Type B pancreatic cell (in vitro differentiated cells): ENCODE data around the gene RBBP4. TPM values are rescaled to one million over a fixed set of nuclear protein-coding genes. Genes with fewer than 3 reads are reported as not detected.

Source experiments
- DNase-seq: peaks from one replicate; pipeline ENCODE4 v3.0.0; 2021; ENCODE audit warnings: mixed read lengths; ENCODE audit not compliant: unreplicated experiment; ENCODE audit errors: extremely low spot score
- H3K27ac Mint-ChIP-seq: 2 replicates; pipeline ENCODE4 v1.8.0; 2021; ENCODE audit warnings: mild to moderate bottlenecking, mixed read lengths
- H3K27me3 Mint-ChIP-seq: 2 replicates; pipeline ENCODE4 v1.8.0; 2021; ENCODE audit warnings: mixed read lengths
- H3K36me3 Mint-ChIP-seq: 2 replicates; pipeline ENCODE4 v1.8.0; 2021; ENCODE audit warnings: mixed read lengths
- H3K4me1 Mint-ChIP-seq: one replicate; pipeline ENCODE4 v1.8.0; 2021; ENCODE audit warnings: mixed read lengths; ENCODE audit not compliant: unreplicated experiment
- H3K4me3 Mint-ChIP-seq: 2 replicates; pipeline ENCODE4 v1.8.0; 2021; ENCODE audit warnings: mild to moderate bottlenecking, mixed read lengths
- H3K9me3 Mint-ChIP-seq: 2 replicates; pipeline ENCODE4 v1.8.0; 2021; ENCODE audit warnings: mixed read lengths
- total RNA-seq: library from RNA; stranded (reverse); gene quantifications from 2 replicates; pipeline ENCODE4 v1.2.1, GENCODE V29; 2021; ENCODE audit warnings: low replicate concordance
- TF ChIP-seq, protein P1 (sequence below): fragments of 200-600 bp; sonication (generic); conservative IDR thresholded peaks from 2 replicates; pipeline ENCODE4 v1.5.0; 2021; ENCODE audit warnings: antibody characterized with exemption, mild to moderate bottlenecking

RBBP4 gene
- total RNA-seq, 1 donor from 2014 or later: 386 TPM

DNA sequence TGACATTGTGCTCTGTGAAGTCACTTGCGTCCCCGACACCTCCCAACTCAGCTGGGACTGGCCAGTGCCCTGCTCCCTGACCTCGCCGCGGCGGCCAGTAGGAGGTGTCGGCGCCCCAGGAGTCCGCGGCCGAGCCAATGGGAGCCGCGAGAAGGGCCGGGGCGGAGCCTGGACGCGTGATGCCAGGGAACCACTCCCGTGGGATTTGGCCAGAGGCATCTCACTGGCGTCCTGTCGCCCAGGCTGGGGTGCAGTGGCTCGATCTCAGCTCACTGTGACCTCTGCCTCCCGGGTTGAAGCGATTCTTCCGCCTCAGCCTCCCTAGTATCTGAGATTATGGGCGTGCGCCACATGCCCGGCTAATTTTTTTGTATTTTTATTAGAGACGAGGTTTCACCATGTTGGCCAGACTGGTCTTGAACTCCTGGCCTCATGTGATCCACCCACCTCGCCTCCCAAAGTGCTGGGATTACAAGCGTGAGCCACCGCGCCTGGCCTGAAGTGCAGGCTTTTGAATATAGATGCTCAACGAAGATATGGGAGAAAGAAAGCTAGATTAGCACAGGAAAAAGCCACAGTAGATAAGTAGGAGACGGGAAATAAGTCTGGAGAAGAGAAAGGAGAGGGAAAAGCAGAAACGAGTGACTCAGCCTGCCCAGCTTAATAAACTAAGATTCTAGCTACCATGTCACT, 38.7 kb upstream of the RBBP4 start:
- H3K36me3 Mint-ChIP-seq: no peaks in the 10 kb centered on the region
- peak overlapping the region; percentile 4 for H3K27ac Mint-ChIP-seq
- TF ChIP-seq, protein P1, sequence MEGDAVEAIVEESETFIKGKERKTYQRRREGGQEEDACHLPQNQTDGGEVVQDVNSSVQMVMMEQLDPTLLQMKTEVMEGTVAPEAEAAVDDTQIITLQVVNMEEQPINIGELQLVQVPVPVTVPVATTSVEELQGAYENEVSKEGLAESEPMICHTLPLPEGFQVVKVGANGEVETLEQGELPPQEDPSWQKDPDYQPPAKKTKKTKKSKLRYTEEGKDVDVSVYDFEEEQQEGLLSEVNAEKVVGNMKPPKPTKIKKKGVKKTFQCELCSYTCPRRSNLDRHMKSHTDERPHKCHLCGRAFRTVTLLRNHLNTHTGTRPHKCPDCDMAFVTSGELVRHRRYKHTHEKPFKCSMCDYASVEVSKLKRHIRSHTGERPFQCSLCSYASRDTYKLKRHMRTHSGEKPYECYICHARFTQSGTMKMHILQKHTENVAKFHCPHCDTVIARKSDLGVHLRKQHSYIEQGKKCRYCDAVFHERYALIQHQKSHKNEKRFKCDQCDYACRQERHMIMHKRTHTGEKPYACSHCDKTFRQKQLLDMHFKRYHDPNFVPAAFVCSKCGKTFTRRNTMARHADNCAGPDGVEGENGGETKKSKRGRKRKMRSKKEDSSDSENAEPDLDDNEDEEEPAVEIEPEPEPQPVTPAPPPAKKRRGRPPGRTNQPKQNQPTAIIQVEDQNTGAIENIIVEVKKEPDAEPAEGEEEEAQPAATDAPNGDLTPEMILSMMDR: peak; percentile 60
- H3K4me1 Mint-ChIP-seq: peaks cover 11% of the 10 kb centered on the region
- H3K27me3 Mint-ChIP-seq: no peaks in the 10 kb centered on the region
- peak; percentile 83 for DNase-seq
- no peaks in the 10 kb centered on the region for H3K9me3 Mint-ChIP-seq
- H3K4me3 Mint-ChIP-seq: peak overlapping the region; percentile 87

DNA sequence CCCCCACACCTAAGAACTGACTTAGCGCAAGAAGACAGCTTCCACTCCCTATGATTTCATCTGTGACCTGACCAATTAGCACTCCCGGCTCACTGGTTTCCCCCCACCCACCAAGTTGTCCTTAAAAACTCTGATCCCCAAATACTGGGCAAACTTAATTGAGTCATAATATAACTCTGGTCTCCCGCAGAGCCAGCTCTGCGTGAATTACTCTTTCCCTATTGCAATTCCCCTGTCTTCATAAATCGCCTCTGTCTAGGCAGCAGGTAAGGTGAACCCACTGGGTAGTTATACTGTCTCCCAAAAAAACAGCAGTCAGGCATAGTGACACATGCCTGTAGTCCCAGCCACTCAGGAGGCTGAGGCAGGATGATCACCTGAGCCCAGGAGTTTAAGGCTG, 37.5 kb upstream of the RBBP4 start:
- Mint-ChIP-seq H3K9me3 (no peaks in the 10 kb centered on the region), H3K27ac (peak overlapping the region; percentile 65), H3K36me3 (peaks cover 3% of the 10 kb centered on the region), H3K4me3 (peak overlapping the region; percentile 56), H3K4me1 (peaks cover 11% of the 10 kb centered on the region), H3K27me3 (no peaks in the 10 kb centered on the region)
- no peak for DNase-seq
- TF ChIP-seq, protein P1: no peak

DNA sequence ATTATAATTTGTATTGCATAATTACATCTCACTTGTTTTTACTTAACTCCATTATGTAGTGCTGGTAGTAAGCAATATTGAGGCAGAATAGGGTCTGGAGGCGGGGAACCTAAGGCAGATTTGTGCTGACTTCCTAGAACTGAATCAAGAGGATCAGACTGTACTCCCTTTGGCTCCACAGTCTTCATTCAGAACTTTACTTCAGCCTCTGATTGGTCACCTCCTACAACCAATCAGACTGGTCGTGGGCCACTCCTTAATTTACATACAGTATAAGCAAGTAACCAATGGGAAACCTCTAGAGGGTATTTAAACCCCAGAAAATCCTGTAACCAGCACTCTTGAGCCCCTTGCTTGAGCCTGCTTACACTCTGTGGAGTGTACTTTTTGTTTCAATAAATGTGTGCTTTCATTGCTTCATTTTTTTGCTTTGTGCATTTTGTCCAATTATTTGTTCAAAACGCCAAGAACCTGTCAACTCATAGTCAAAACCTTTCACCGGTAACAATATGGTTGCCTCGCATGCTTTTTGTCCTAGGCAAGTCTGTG, 32.3 kb upstream of the RBBP4 start:
- Mint-ChIP-seq H3K4me1 (no peaks in the 10 kb centered on the region), H3K4me3 (no peak overlapping the region), H3K27me3 (no peaks in the 10 kb centered on the region), H3K9me3 (no peaks in the 10 kb centered on the region), H3K36me3 (peaks cover 22% of the 10 kb centered on the region), H3K27ac (no peak overlapping the region)
- DNase-seq: no peak
- TF ChIP-seq, protein P1: no peak

DNA sequence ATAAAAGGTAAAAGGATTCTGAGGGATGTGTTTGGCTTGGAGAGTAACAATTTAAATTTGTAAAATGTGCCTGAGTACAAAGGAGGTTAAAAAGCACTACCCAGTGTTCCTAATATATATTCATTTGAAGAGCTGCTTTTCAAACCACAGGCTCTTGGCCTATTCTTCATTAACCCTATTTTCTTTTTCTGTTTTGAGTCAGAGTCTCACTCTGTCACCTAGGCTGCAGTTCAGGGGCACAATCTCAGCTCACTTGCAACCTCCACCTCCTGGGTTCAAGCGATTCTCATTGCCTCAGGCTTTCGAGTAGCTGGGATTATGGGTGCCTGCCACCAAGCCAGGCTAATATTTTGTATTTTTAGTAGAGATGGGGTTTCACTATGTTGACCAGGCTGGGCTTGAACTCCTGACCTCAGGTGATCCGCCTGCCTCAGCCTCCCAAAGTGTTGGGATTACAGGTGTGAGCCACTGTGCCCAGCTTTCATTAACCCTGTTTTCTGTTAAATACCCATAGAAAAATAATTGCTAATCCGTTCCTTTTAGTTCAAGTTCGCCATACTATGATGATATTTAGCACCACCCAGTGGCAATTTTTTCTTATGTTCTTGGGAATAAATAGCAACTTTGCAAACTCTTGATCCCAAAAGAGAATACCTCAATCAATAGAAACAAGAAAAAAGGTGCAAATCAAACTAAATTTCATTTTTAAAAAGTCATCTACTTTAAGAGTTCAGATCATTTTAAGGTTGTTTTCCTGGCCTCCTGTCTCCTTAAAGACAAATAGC, 31.1 kb upstream of the RBBP4 start:
- TF ChIP-seq, protein P1: peak; percentile 40
- no peaks in the 10 kb centered on the region for H3K9me3 Mint-ChIP-seq
- DNase-seq: no peak
- H3K4me3 Mint-ChIP-seq: no peak overlapping the region
- H3K27ac Mint-ChIP-seq: no peak overlapping the region
- H3K36me3 Mint-ChIP-seq: peaks cover 26% of the 10 kb centered on the region
- no peaks in the 10 kb centered on the region for H3K27me3 Mint-ChIP-seq
- H3K4me1 Mint-ChIP-seq: no peaks in the 10 kb centered on the region

DNA sequence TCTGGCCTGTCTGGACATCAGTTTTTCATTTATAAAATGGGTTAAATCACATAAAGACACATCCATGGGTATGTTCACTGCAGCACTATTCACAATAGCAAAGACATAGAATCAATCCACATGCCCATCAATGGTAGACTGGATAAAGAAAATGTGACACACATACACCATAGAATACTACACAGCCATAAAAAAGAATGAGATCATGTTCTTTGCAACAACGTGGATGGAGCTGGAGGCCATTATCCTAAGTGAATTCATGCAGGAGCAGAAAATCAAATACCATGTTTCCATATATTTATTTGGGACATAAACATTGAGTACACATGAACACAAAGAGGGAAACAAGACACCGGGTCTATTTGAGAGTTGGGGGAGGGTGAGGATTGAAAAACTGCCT, 28.8 kb upstream of the RBBP4 start:
- H3K27me3 Mint-ChIP-seq: no peaks in the 10 kb centered on the region
- H3K27ac Mint-ChIP-seq: no peak overlapping the region
- TF ChIP-seq, protein P1: no peak
- H3K36me3 Mint-ChIP-seq: peaks cover 26% of the 10 kb centered on the region
- no peak for DNase-seq
- no peak overlapping the region for H3K4me3 Mint-ChIP-seq
- H3K9me3 Mint-ChIP-seq: no peaks in the 10 kb centered on the region
- H3K4me1 Mint-ChIP-seq: no peaks in the 10 kb centered on the region
